Panc1 (cell line): Measurements from ENCODE around the gene DHRS2.

Source experiments
- POLR2AphosphoS5 ChIP-seq: IDR thresholded peaks from 2 replicates; pipeline ENCODE4 v1.6.1; 2012; ENCODE audit warnings: mild to moderate bottlenecking, low read depth, low read length, moderate library complexity
- SIN3A ChIP-seq: IDR thresholded peaks from 2 replicates; pipeline ENCODE4 v1.6.1; 2012; ENCODE audit warnings: low read depth, mild to moderate bottlenecking, low read length, moderate library complexity, borderline replicate concordance; ENCODE audit not compliant: insufficient read depth
- TCF7L2 ChIP-seq: IDR thresholded peaks from 2 replicates; pipeline ENCODE4 v1.6.1; 2011; ENCODE audit warnings: mild to moderate bottlenecking, low read depth, low read length, inconsistent platforms
- TF ChIP-seq, protein P1 (sequence below): fragments of 450-650 bp; IDR thresholded peaks from 2 replicates; pipeline ENCODE4 v1.5.1; 2017; ENCODE audit warnings: mild to moderate bottlenecking
- TF ChIP-seq, protein P2 (sequence below), 2 experiments: IDR thresholded peaks; 2 replicates each; pipeline ENCODE4 v1.6.1; 2011 to 2012; ENCODE audit warnings: low read depth in 2 of 2, control low read depth in 1 of 2, low read length in 1 of 2, mild to moderate bottlenecking in 1 of 2, moderate library complexity in 1 of 2; ENCODE audit not compliant: insufficient read depth in 1 of 2

DNA sequence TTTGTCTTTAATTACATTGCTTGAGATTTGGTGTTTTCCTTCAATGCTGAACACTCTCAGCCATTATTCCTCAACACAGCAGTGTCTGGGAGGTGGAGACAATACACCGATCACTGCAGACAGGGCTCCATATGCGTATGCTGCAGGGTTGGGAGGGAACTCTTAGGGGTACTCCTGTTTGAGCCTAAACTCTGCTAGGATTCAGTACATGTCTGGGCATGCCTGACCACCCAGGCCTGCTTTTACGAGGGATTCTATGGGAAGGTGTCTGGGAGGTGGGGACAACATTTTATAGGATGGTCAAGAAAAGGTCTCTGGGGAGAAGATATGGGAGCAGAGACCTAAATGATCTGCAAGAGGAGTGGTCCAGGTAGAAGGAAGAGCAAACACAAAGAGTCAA is 34.3 kb downstream of the DHRS2 start:
- no peak for TF ChIP-seq POLR2AphosphoS5
- TF ChIP-seq, protein P1, sequence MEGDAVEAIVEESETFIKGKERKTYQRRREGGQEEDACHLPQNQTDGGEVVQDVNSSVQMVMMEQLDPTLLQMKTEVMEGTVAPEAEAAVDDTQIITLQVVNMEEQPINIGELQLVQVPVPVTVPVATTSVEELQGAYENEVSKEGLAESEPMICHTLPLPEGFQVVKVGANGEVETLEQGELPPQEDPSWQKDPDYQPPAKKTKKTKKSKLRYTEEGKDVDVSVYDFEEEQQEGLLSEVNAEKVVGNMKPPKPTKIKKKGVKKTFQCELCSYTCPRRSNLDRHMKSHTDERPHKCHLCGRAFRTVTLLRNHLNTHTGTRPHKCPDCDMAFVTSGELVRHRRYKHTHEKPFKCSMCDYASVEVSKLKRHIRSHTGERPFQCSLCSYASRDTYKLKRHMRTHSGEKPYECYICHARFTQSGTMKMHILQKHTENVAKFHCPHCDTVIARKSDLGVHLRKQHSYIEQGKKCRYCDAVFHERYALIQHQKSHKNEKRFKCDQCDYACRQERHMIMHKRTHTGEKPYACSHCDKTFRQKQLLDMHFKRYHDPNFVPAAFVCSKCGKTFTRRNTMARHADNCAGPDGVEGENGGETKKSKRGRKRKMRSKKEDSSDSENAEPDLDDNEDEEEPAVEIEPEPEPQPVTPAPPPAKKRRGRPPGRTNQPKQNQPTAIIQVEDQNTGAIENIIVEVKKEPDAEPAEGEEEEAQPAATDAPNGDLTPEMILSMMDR = no peak
- TF ChIP-seq, protein P2, sequence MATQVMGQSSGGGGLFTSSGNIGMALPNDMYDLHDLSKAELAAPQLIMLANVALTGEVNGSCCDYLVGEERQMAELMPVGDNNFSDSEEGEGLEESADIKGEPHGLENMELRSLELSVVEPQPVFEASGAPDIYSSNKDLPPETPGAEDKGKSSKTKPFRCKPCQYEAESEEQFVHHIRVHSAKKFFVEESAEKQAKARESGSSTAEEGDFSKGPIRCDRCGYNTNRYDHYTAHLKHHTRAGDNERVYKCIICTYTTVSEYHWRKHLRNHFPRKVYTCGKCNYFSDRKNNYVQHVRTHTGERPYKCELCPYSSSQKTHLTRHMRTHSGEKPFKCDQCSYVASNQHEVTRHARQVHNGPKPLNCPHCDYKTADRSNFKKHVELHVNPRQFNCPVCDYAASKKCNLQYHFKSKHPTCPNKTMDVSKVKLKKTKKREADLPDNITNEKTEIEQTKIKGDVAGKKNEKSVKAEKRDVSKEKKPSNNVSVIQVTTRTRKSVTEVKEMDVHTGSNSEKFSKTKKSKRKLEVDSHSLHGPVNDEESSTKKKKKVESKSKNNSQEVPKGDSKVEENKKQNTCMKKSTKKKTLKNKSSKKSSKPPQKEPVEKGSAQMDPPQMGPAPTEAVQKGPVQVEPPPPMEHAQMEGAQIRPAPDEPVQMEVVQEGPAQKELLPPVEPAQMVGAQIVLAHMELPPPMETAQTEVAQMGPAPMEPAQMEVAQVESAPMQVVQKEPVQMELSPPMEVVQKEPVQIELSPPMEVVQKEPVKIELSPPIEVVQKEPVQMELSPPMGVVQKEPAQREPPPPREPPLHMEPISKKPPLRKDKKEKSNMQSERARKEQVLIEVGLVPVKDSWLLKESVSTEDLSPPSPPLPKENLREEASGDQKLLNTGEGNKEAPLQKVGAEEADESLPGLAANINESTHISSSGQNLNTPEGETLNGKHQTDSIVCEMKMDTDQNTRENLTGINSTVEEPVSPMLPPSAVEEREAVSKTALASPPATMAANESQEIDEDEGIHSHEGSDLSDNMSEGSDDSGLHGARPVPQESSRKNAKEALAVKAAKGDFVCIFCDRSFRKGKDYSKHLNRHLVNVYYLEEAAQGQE (IDR thresholded peaks at IDR 0.05; ENCODE audit: insufficient read depth in 1 of 2, low read depth in 2 of 2, low read length in 1 of 2) = no peak
- TF ChIP-seq SIN3A = no peak
- TF ChIP-seq TCF7L2 = no peak
